ENCODE measurements around the gene TRAPPC6A. TPM values are rescaled to one million over a fixed set of nuclear protein-coding genes. Genes with fewer than 3 reads are reported as not detected.

The TRAPPC6A gene
- total and polyA plus RNA-seq, 2 of the 13 experiments (the other 11 are each of a cell fraction or from before 2014, with no cell fraction given), result 6.5 to 21.0 TPM

DNA sequence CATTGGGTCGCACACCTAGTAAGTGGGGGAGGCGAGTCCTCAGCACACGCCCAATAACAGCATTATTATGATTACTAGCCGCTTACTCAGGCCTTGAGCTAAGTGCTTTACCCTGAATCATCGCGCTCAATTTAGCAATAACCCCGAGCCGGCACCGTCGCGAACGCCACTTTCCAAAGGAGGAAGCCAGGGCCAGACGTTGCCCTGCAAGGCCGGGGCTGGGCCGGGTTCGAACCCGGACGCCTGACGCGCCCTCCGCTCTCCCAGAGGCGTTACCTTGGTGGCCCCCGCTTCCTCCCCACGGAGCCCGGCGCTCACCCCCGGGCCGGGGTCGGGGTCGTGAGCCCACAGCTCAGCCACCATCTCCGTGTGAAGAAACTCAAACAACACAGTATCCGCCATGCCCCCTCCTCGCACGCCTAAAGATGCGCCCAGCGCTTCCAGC is at the start of gene TRAPPC6A (continued):
- no peak for TF ChIP-seq ELF4 (CRISPR knock-in tag; IDR thresholded peaks at IDR 0.05; ENCODE audit: borderline replicate concordance)
- TF ChIP-seq RFX1 (IDR thresholded peaks at IDR 0.05), result no peak
- peak; percentile 88; the same call in 1 of the 2 replicates for TF ChIP-seq ZNF333 (CRISPR knock-in tag; IDR thresholded peaks at IDR 0.05; ENCODE audit: borderline replicate concordance)
- TF ChIP-seq ZMAT3 (CRISPR knock-in tag; conservative IDR thresholded peaks at IDR 0.05), result peak; percentile 94
- TF ChIP-seq, protein P1, sequence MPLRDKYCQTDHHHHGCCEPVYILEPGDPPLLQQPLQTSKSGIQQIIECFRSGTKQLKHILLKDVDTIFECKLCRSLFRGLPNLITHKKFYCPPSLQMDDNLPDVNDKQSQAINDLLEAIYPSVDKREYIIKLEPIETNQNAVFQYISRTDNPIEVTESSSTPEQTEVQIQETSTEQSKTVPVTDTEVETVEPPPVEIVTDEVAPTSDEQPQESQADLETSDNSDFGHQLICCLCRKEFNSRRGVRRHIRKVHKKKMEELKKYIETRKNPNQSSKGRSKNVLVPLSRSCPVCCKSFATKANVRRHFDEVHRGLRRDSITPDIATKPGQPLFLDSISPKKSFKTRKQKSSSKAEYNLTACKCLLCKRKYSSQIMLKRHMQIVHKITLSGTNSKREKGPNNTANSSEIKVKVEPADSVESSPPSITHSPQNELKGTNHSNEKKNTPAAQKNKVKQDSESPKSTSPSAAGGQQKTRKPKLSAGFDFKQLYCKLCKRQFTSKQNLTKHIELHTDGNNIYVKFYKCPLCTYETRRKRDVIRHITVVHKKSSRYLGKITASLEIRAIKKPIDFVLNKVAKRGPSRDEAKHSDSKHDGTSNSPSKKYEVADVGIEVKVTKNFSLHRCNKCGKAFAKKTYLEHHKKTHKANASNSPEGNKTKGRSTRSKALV (CRISPR knock-in tag; IDR thresholded peaks at IDR 0.05), result no peak
- no peak for TF ChIP-seq WIZ (CRISPR knock-in tag; IDR thresholded peaks at IDR 0.05)
- TF ChIP-seq KLF16 (CRISPR knock-in tag; IDR thresholded peaks at IDR 0.05), result 0 out of 4 replicates have a peak, but pooled peaks of 1 of the 2 experiments have one; percentile 4
- no peak for TF ChIP-seq KDM6A (CRISPR knock-in tag; IDR thresholded peaks at IDR 0.05; ENCODE audit: low read depth)
- no peak for TF ChIP-seq CREM (IDR thresholded peaks at IDR 0.05)
- TF ChIP-seq CREM (CRISPR knock-in tag; IDR thresholded peaks at IDR 0.05), result no peak
- TF ChIP-seq, protein P2, sequence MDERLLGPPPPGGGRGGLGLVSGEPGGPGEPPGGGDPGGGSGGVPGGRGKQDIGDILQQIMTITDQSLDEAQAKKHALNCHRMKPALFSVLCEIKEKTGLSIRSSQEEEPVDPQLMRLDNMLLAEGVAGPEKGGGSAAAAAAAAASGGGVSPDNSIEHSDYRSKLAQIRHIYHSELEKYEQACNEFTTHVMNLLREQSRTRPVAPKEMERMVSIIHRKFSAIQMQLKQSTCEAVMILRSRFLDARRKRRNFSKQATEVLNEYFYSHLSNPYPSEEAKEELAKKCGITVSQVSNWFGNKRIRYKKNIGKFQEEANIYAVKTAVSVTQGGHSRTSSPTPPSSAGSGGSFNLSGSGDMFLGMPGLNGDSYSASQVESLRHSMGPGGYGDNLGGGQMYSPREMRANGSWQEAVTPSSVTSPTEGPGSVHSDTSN (CRISPR knock-in tag; IDR thresholded peaks at IDR 0.05), result no peak
- TF ChIP-seq IRF2 (CRISPR knock-in tag; IDR thresholded peaks at IDR 0.05), result no peak
- TF ChIP-seq HOXA5 (CRISPR knock-in tag; IDR thresholded peaks at IDR 0.05), result no peak
- TF ChIP-seq, protein P3, sequence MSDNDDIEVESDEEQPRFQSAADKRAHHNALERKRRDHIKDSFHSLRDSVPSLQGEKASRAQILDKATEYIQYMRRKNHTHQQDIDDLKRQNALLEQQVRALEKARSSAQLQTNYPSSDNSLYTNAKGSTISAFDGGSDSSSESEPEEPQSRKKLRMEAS (IDR thresholded peaks at IDR 0.05), result no peak
- TF ChIP-seq ZFY (CRISPR knock-in tag; IDR thresholded peaks at IDR 0.05), result peak; percentile 82
- no peak for TF ChIP-seq KDM1A (CRISPR knock-in tag; IDR thresholded peaks at IDR 0.05)
- no peak; the same call in 1 of the 2 replicates for TF ChIP-seq GATA4 (IDR thresholded peaks at IDR 0.05; ENCODE audit: borderline replicate concordance, low read depth)
- TF ChIP-seq ZNF547 (CRISPR knock-in tag; IDR thresholded peaks at IDR 0.05), result no peak
- TF ChIP-seq GABPB1 (CRISPR knock-in tag; IDR thresholded peaks at IDR 0.05), result no peak
- peak; percentile 76; the same call in 1 of the 2 replicates for TF ChIP-seq HDAC1 (CRISPR knock-in tag; IDR thresholded peaks at IDR 0.05)
- TF ChIP-seq, protein P4, sequence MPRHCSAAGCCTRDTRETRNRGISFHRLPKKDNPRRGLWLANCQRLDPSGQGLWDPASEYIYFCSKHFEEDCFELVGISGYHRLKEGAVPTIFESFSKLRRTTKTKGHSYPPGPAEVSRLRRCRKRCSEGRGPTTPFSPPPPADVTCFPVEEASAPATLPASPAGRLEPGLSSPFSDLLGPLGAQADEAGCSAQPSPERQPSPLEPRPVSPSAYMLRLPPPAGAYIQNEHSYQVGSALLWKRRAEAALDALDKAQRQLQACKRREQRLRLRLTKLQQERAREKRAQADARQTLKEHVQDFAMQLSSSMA (CRISPR knock-in tag; IDR thresholded peaks at IDR 0.05), result 0 out of 2 replicates have a peak, but pooled peaks have one; percentile 75
- TF ChIP-seq FOXK2 (IDR thresholded peaks at IDR 0.05), result no peak
- TF ChIP-seq, protein P5, sequence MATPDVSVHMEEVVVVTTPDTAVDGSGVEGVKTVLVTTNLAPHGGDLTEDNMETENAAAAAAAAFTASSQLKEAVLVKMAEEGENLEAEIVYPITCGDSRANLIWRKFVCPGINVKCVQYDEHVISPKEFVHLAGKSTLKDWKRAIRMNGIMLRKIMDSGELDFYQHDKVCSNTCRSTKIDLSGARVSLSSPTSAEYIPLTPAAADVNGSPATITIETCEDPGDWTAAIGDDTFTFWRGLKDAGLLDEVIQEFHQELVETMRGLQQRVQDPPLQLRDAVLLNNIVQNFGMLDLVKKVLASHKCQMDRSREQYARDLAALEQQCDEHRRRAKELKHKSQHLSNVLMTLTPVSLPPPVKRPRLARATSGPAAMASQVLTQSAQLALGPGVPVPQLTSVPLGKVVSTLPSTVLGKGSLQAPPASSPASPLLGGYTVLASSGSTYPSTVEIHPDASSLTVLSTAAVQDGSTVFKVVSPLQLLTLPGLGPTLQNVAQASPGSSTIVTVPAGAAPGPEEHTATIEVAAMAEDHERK (CRISPR knock-in tag; IDR thresholded peaks at IDR 0.05; ENCODE audit: low read depth), result no peak
- TF ChIP-seq, protein P6, sequence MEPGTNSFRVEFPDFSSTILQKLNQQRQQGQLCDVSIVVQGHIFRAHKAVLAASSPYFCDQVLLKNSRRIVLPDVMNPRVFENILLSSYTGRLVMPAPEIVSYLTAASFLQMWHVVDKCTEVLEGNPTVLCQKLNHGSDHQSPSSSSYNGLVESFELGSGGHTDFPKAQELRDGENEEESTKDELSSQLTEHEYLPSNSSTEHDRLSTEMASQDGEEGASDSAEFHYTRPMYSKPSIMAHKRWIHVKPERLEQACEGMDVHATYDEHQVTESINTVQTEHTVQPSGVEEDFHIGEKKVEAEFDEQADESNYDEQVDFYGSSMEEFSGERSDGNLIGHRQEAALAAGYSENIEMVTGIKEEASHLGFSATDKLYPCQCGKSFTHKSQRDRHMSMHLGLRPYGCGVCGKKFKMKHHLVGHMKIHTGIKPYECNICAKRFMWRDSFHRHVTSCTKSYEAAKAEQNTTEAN (CRISPR knock-in tag; conservative IDR thresholded peaks at IDR 0.05), result no peak; the same call in 1 of the 2 replicates

Measured in HepG2 (cell line).